ENCODE measurements around the gene FERMT2. TPM values are rescaled to one million over a fixed set of nuclear protein-coding genes. Genes with fewer than 3 reads are reported as not detected.

The FERMT2 gene
- total and polyA plus RNA-seq, 2 experiments from 2014 or later: 108 to 148 TPM

DNA sequence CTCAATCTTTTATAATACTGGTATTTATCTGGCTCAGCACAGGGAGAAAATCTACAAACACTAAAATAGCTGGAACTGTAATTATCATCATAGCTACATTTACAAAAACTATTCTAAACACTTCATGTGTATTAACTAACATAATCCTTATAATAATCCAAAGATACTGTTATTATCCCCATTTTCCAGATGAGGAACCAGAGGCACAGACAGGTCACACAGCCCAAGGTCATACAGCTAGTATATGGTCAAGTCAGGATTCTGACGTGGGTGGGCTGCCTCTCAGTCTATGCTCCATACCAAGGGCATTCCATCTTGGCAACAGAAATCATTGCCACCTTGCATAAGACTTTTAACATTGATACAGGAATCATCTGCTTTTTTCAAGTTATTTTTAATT is 11.4 kb downstream of the FERMT2 start (continued):
- TF ChIP-seq, protein P1, sequence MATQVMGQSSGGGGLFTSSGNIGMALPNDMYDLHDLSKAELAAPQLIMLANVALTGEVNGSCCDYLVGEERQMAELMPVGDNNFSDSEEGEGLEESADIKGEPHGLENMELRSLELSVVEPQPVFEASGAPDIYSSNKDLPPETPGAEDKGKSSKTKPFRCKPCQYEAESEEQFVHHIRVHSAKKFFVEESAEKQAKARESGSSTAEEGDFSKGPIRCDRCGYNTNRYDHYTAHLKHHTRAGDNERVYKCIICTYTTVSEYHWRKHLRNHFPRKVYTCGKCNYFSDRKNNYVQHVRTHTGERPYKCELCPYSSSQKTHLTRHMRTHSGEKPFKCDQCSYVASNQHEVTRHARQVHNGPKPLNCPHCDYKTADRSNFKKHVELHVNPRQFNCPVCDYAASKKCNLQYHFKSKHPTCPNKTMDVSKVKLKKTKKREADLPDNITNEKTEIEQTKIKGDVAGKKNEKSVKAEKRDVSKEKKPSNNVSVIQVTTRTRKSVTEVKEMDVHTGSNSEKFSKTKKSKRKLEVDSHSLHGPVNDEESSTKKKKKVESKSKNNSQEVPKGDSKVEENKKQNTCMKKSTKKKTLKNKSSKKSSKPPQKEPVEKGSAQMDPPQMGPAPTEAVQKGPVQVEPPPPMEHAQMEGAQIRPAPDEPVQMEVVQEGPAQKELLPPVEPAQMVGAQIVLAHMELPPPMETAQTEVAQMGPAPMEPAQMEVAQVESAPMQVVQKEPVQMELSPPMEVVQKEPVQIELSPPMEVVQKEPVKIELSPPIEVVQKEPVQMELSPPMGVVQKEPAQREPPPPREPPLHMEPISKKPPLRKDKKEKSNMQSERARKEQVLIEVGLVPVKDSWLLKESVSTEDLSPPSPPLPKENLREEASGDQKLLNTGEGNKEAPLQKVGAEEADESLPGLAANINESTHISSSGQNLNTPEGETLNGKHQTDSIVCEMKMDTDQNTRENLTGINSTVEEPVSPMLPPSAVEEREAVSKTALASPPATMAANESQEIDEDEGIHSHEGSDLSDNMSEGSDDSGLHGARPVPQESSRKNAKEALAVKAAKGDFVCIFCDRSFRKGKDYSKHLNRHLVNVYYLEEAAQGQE (IDR thresholded peaks at IDR 0.05; ENCODE audit: unreplicated experiment): no peak
- TF ChIP-seq NANOG (IDR thresholded peaks at IDR 0.05; ENCODE audit: borderline replicate concordance) (no peak), EZH2phosphoT487 (IDR thresholded peaks at IDR 0.05; ENCODE audit: unreplicated experiment) (no peak), STAT1 (IDR thresholded peaks at IDR 0.05; ENCODE audit: unreplicated experiment) (no peak), ZNF114 (CRISPR knock-in tag; IDR thresholded peaks at IDR 0.05) (no peak), JUNB (IDR thresholded peaks at IDR 0.05; ENCODE audit: unreplicated experiment) (no peak)

DNA sequence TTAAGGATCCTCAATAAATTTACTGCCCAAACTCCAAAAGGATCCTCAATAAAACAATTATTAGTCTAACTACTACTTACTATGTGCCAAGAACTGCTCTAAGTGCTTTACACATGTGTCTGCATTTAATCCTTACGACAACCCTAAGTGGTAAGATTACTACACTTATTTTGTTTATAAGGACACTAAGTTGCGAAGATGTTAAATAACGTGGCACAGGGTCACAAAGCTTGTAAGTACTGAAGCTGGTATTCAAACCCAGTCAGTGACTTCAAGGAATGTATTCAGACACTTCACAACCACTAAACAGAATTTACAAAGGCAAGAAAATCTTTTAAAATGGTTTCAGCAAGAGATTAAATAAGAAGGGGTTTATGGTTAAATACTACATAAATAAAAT is 13.0 kb downstream of the FERMT2 start:
- 0 out of 2 replicates have a peak overlapping the region, but pooled peaks have one; percentile 10 for H3K27ac Mint-ChIP-seq
- H3K4me3 Mint-ChIP-seq: no peak overlapping the region
- Histone ChIP-seq H3F3A (replicated peaks; ENCODE audit: low read depth) (no peaks in the 10 kb centered on the region), H4K20me1 (replicated peaks; ENCODE audit: insufficient read depth) (peaks cover 3% of the 10 kb centered on the region), H3K79me2 (replicated peaks; ENCODE audit: insufficient read depth) (peaks cover 100% of the 10 kb centered on the region), H3K9me2 (ENCODE audit: insufficient read depth) (no peaks in the 10 kb centered on the region), H3K4me1 (ENCODE audit: insufficient read depth) (peaks cover 24% of the 10 kb centered on the region), H3K4me3 (no peak overlapping the region), H3K27me3 (ENCODE audit: insufficient read depth) (no peaks in the 10 kb centered on the region), H3K4me2 (no peak overlapping the region), H2AFZ (no peak overlapping the region), H3K36me3 (ENCODE audit: insufficient read depth) (no peaks in the 10 kb centered on the region), H3K27ac (ENCODE audit: low read depth) (no peak overlapping the region)
- peaks cover 33% of the 10 kb centered on the region for H3K4me1 Mint-ChIP-seq
- ATAC-seq (no peak), DNase-seq (ENCODE audit: low spot score) (no peak)
- H3K9me3 Mint-ChIP-seq: no peaks in the 10 kb centered on the region
- H3K36me3 Mint-ChIP-seq (ENCODE audit: low read depth): peaks cover 4% of the 10 kb centered on the region; the same call in 2 of the 3 replicates
- H3K27me3 Mint-ChIP-seq (ENCODE audit: insufficient read depth, low read depth, poor library complexity): peaks cover 2% of the 10 kb centered on the region
- TF ChIP-seq EZH2 (IDR thresholded peaks at IDR 0.05; ENCODE audit: low read depth, unreplicated experiment): no peak
- TF ChIP-seq, protein P1 (IDR thresholded peaks at IDR 0.05; ENCODE audit: unreplicated experiment): no peak
- TF ChIP-seq NANOG (IDR thresholded peaks at IDR 0.05; ENCODE audit: borderline replicate concordance): no peak
- TF ChIP-seq ZNF114 (CRISPR knock-in tag; IDR thresholded peaks at IDR 0.05): no peak
- no peak for TF ChIP-seq JUNB (IDR thresholded peaks at IDR 0.05; ENCODE audit: unreplicated experiment)
- TF ChIP-seq, protein P2, sequence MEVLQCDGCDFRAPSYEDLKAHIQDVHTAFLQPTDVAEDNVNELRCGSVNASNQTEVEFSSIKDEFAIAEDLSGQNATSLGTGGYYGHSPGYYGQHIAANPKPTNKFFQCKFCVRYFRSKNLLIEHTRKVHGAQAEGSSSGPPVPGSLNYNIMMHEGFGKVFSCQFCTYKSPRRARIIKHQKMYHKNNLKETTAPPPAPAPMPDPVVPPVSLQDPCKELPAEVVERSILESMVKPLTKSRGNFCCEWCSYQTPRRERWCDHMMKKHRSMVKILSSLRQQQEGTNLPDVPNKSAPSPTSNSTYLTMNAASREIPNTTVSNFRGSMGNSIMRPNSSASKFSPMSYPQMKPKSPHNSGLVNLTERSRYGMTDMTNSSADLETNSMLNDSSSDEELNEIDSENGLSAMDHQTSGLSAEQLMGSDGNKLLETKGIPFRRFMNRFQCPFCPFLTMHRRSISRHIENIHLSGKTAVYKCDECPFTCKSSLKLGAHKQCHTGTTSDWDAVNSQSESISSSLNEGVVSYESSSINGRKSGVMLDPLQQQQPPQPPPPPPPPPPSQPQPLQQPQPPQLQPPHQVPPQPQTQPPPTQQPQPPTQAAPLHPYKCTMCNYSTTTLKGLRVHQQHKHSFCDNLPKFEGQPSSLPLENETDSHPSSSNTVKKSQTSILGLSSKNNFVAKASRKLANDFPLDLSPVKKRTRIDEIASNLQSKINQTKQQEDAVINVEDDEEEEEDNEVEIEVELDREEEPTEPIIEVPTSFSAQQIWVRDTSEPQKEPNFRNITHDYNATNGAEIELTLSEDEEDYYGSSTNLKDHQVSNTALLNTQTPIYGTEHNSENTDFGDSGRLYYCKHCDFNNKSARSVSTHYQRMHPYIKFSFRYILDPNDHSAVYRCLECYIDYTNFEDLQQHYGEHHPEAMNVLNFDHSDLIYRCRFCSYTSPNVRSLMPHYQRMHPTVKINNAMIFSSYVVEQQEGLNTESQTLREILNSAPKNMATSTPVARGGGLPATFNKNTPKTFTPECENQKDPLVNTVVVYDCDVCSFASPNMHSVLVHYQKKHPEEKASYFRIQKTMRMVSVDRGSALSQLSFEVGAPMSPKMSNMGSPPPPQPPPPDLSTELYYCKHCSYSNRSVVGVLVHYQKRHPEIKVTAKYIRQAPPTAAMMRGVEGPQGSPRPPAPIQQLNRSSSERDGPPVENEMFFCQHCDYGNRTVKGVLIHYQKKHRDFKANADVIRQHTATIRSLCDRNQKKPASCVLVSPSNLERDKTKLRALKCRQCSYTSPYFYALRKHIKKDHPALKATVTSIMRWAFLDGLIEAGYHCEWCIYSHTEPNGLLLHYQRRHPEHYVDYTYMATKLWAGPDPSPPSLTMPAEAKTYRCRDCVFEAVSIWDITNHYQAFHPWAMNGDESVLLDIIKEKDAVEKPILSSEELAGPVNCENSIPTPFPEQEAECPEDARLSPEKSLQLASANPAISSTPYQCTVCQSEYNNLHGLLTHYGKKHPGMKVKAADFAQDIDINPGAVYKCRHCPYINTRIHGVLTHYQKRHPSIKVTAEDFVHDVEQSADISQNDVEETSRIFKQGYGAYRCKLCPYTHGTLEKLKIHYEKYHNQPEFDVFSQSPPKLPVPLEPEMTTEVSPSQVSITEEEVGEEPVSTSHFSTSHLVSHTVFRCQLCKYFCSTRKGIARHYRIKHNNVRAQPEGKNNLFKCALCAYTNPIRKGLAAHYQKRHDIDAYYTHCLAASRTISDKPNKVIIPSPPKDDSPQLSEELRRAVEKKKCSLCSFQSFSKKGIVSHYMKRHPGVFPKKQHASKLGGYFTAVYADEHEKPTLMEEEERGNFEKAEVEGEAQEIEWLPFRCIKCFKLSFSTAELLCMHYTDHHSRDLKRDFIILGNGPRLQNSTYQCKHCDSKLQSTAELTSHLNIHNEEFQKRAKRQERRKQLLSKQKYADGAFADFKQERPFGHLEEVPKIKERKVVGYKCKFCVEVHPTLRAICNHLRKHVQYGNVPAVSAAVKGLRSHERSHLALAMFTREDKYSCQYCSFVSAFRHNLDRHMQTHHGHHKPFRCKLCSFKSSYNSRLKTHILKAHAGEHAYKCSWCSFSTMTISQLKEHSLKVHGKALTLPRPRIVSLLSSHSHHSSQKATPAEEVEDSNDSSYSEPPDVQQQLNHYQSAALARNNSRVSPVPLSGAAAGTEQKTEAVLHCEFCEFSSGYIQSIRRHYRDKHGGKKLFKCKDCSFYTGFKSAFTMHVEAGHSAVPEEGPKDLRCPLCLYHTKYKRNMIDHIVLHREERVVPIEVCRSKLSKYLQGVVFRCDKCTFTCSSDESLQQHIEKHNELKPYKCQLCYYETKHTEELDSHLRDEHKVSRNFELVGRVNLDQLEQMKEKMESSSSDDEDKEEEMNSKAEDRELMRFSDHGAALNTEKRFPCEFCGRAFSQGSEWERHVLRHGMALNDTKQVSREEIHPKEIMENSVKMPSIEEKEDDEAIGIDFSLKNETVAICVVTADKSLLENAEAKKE (CRISPR knock-in tag; IDR thresholded peaks at IDR 0.05): no peak
- no peak for TF ChIP-seq STAT1 (IDR thresholded peaks at IDR 0.05; ENCODE audit: unreplicated experiment)
- TF ChIP-seq POLR2AphosphoS5 (IDR thresholded peaks at IDR 0.05; ENCODE audit: low read depth): no peak
- TF ChIP-seq EZH2phosphoT487 (IDR thresholded peaks at IDR 0.05; ENCODE audit: unreplicated experiment): no peak
- no peak for TF ChIP-seq CREB1 (CRISPR knock-in tag; IDR thresholded peaks at IDR 0.05; ENCODE audit: low read depth)

Measured in GM23338 (cell line).